ENCODE results near the gene ANO6.

DNA sequence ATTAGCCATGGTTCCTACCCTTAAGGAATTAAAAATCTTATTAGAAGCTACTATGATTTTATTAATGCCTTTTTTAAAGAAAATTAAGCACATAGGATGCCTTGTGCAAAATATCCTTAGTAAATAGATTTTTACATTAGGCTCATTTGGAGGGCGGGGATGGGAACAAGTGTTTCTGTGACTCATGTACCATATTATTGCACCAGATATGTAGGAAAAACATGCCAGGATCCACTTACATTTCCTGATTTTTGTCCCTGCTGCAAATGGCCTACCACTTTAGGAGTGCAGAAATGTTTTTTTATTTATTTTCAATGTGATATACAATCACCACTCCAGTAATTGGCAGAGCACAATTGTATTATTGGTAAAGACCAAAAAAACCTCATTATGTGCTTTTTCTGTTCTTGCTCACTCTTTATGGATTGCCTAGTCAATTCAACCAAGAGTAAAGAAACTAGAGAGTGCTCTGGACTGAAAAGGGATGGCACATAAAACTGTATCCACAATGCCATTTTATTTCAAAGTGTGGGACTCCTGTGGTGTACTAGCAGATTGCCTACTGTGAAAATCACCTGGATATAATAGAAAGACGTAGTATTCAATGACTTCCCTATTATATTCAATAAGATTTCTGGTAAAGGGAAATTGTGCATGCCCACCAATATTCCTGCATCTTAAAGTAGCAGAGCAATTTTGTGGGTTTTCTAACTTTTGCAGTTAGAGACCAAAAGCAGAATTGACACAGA lies 86.9 kb downstream of the ANO6 start:
- TF ChIP-seq, protein P1, sequence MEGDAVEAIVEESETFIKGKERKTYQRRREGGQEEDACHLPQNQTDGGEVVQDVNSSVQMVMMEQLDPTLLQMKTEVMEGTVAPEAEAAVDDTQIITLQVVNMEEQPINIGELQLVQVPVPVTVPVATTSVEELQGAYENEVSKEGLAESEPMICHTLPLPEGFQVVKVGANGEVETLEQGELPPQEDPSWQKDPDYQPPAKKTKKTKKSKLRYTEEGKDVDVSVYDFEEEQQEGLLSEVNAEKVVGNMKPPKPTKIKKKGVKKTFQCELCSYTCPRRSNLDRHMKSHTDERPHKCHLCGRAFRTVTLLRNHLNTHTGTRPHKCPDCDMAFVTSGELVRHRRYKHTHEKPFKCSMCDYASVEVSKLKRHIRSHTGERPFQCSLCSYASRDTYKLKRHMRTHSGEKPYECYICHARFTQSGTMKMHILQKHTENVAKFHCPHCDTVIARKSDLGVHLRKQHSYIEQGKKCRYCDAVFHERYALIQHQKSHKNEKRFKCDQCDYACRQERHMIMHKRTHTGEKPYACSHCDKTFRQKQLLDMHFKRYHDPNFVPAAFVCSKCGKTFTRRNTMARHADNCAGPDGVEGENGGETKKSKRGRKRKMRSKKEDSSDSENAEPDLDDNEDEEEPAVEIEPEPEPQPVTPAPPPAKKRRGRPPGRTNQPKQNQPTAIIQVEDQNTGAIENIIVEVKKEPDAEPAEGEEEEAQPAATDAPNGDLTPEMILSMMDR (IDR thresholded peaks at IDR 0.05; ENCODE audit: low read length) = no peak
- no peak for TF ChIP-seq EZH2 (optimal IDR thresholded peaks at IDR 0.05; ENCODE audit: low read depth, low read length)
